HEK293T (cell line): Measurements from ENCODE around the gene EVPL.

Experiments
- ARNT ChIP-seq: fragments of 450-650 bp; IDR thresholded peaks from 2 replicates; pipeline ENCODE4 v1.6.1; 2017; ENCODE audit warnings: mild to moderate bottlenecking
- BHLHE40 ChIP-seq: fragments of 450-650 bp; IDR thresholded peaks from 2 replicates; pipeline ENCODE4 v1.6.1; 2016; ENCODE audit warnings: mild to moderate bottlenecking, moderate library complexity, borderline replicate concordance
- FOXA1 ChIP-seq: fragments of 450-650 bp; IDR thresholded peaks from 2 replicates; pipeline ENCODE4 v1.6.1; 2016; ENCODE audit warnings: mild to moderate bottlenecking
- FOXK2 ChIP-seq: fragments of 450-650 bp; IDR thresholded peaks from 2 replicates; pipeline ENCODE4 v1.6.1; 2016; ENCODE audit warnings: mild to moderate bottlenecking
- FOXM1 ChIP-seq: fragments of 450-650 bp; IDR thresholded peaks from 2 replicates; pipeline ENCODE4 v1.6.1; 2017; ENCODE audit warnings: mild to moderate bottlenecking, borderline replicate concordance
- HDGF ChIP-seq: fragments of 450-650 bp; IDR thresholded peaks from 2 replicates; pipeline ENCODE4 v1.6.1; 2017; ENCODE audit warnings: antibody characterized with exemption, borderline replicate concordance
- PKNOX1 ChIP-seq: fragments of 450-650 bp; IDR thresholded peaks from 2 replicates; pipeline ENCODE4 v1.6.1; 2016
- SP1 ChIP-seq: fragments of 450-650 bp; IDR thresholded peaks from 2 replicates; pipeline ENCODE4 v1.6.1; 2017
- SUZ12 ChIP-seq: fragments of 450-650 bp; IDR thresholded peaks from 2 replicates; pipeline ENCODE4 v1.6.1; 2016; ENCODE audit warnings: mild to moderate bottlenecking
- TARDBP ChIP-seq: fragments of 450-650 bp; IDR thresholded peaks from 2 replicates; pipeline ENCODE4 v1.6.1; 2016
- ZNF384 ChIP-seq: fragments of 450-650 bp; IDR thresholded peaks from 2 replicates; pipeline ENCODE4 v1.6.1; 2016

- TF ChIP-seq BHLHE40 (no peak), SUZ12 (no peak), FOXK2 (no peak), FOXM1 (no peak), ARNT (no peak), HDGF (no peak), ZNF384 (no peak), SP1 (no peak), FOXA1 (no peak), PKNOX1 (no peak), TARDBP (no peak)
Measured at GRCh38 chr17:76011951-76012350, 15.2 kb downstream of the EVPL start.
